Right forelimb (tissue), 1 donor: ENCODE data around the gene TP53BP1.
"Not testable (repeated sequence)": the region's sequence is repeated elsewhere in the genome, so short reads cannot be mapped to it uniquely, and the experiment has no call there.

Experiments
- DNase-seq: peaks from one replicate; pipeline ENCODE4 v3.0.0-alpha.2; 2018

The TP53BP1 gene

DNA sequence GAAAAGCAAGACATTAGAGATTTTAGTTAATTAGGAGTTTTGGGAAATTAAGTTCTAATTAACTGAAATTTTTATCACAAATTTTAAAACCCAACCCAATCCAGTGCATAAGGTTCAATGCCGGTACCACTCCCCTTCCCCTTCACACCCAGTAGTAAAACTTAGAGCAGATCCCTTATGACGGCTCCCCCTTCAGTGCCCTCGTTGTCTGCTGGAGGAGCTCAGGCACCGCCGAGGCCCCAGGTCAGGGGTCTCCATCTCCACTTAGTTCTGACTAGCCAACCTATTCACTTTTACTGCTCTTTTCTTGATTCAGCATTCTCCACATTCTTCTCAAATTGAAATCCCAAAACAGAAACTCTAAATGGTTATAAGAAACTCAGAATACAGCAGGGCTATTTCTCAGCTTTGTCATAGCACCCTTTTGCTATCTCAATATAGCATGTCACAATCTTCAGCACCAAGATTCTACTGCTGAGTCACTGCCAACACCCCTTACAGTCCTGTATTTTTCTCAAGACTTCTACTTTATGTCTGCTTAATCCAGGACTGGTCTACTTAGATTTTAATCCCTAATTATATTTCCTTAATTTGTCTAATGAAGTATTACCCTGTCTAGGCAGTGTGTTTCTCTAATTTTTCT, 82.3 kb downstream of the TP53BP1 start:
- no peak for DNase-seq

GRCh38 chr15:43408789-43409188, 84.2 kb downstream of the TP53BP1 start:
- no peak for DNase-seq

GRCh38 chr15:43406808-43407207, 86.1 kb downstream of the TP53BP1 start:
- DNase-seq = no peak

DNA sequence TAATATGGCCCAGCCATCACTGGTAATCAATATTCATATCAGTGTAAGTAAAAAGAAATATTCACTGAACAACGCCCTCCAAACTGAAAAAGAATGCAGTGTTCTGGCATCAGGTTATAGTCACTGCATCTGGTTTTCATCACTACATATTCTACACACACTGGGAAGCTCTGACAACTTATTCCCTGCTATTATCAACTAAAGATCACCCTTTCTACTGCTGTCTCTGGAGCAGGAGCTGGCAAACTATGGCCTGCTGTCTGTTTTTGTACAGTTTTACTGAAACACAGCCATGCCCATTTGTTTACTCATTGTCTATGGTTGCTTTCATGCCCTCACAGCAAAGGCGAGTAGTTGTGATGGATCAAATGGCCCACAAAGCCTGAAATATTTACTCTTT, 86.8 kb downstream of the TP53BP1 start:
- DNase-seq = no peak

GRCh38 chr15:43404130-43404529, 88.8 kb downstream of the TP53BP1 start:
- no peak for DNase-seq

DNA sequence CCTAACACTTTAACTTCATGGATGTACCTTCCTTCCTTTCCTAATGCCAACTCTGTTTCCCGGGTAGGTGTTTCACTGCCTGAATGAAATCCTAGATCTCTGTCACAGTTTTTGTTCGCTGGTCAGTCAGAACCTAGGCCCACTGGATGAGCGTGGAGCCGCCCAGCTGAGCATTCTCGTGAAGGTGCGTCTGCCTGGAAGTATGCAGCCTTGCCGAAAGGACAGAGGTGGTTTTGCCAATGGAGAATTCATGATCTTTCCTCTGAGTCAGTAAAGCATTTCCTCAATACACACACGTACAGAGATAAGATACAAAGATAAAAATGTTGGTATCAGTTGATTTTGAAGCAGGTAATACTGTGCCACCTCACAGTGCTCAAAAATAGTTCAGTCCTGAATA, 89.3 kb downstream of the TP53BP1 start:
- DNase-seq = no peak

GRCh38 chr15:43402255-43402654, 90.7 kb downstream of the TP53BP1 start:
- no peak for DNase-seq

DNA sequence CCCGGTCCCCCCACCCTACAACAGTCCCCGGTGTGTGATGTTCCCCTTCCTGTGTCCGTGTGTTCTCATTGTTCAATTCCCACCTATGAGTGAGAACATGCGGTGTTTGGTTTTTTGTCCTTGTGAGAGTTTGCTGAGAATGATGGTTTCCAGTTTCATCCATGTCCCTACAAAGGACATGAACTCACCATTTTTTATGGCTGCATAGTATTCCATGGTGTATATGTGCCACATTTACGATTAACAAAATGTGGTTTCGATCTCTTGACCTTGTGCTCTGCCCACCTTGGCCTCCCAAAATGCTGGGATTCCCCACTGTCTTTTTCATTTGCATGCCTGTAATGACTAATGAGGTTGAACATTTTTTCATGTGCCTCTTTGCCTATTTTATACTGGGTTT, 99.4 kb downstream of the TP53BP1 start:
- DNase-seq = not testable (repeated sequence)

GRCh38 chr15:43390723-43391122, 102.2 kb downstream of the TP53BP1 start:
- DNase-seq = no peak

- no peak for DNase-seq
Measured at GRCh38 chr15:43383070-43383469, 109.9 kb downstream of the TP53BP1 start.

- no peak for DNase-seq
Measured at GRCh38 chr15:43382310-43382709, 110.6 kb downstream of the TP53BP1 start.

- no peak for DNase-seq
Measured at GRCh38 chr15:43378601-43379000, 114.4 kb downstream of the TP53BP1 start.

DNA sequence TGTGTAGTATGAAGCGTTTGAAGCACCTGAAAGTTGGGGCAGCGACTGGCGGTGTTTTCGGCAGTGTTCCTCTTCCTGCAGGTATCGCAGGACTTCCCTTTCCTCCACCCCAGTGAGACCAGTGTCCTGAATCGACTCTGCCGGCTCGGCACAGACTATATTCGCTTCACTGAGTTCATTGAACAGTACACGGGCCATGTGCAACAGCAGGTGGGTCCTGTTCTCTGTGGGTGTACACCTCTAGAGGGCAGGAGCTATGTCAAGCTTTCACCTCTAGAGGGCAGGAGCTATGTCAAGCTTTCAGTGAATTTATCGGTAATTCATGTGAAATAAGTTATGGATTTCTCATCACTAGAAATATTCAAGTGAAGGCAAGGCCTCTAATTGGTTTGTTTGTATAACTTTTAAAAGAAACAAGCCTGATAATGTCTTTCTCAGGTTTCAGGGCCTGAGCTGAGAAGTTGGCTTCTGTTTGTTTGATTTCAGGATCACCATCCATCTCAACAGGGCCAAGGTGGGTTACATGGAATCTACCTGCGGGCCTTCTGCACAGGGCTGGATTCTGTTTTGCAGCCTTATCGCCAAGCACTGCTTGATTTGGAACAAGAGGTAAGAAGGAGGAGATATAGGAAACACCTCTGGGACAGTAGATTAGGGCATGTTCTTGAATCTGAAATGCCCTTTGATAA, 116.8 kb downstream of the TP53BP1 start:
- DNase-seq = no peak

DNA sequence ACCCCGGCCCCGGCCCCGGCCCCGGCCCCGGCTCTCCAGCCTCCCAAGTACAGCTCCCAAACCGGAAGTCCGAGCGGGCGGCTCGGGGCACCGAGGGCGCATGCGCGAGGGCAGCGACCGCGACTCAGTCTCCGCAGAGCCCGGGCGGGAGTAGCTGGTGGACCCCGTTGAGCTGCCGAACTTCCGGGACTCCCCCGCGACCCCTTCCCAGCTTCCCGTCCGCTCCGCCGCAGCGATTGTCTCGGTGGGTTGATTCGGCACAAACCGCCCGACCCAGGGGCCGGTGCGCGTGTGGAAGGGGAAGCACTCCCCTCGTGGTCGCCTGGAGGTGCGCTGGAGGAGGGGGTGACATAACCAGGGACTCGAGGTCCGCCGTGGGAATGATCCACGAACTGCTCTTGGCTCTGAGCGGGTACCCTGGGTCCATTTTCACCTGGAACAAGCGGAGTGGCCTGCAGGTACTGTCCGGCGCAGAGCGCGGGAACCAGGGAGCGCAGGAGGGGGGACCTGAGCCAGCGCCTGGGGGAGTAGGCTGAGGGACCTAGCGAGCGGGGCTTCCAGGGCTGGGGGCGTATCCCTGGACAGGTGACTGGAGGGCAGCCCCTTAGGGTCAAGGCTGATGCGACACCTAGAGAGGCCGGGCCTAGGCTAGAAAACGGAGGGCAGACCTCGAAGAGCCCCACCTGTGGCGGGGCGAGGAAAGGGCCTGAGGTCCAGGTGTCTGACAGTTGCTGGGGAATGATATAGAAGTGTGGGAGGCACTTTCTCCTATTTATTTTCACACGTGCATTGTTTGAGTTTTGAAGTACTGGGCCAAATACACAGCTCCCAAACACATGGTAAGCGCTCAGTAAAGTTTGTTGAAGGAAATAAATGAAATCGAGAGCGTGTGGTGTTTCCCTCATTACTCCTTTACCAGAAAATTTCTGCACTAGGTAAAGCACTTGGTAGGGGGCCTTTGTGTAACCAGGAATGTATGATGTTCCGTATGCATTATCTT, 121.7 kb downstream of the TP53BP1 start, which contains the start of the genes TUBGCP4 and ZSCAN29:
TSS of gene TUBGCP4 (plus strand) at position 127 of the 1,000 bp plus-strand sequence. CDS start at position 381, 254 bp downstream.
TSS of gene ZSCAN29 (minus strand) at position 69 of the 1,000 bp plus-strand sequence. CDS start 1,130 bp downstream, outside the sequence.
- peak; percentile 91 for DNase-seq

- peak; percentile 60 for DNase-seq
Measured at GRCh38 chr15:43370310-43370974, 122.5 kb downstream of the TP53BP1 start.

DNA sequence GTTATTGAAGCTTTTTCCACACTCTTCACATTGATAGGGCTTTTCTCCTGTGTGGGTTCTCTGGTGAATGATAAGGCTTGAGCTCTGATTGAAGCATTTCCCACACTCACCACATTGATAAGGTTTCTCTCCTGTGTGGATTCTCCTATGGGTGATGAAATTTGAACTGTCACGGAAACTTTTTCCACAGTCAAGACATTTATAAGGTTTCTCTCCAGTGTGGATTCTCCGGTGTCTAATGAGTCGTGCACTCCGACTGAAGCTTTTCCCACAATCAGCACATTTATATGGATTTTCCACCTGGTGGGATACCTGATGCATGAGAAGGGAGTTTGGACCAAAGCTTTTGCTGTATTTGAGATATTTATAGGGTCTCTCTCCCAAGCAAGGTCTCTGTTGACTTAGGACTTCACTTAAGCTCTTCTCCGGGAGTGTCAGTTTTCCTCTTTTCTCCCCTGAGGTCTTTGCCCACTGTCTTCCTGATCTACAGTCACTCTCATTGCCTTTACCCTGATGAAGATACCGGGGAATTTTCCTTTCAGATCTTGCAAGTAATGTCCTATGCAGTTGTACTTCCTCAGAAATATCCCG, 131.5 kb downstream of the TP53BP1 start:
- DNase-seq = no peak

DNA sequence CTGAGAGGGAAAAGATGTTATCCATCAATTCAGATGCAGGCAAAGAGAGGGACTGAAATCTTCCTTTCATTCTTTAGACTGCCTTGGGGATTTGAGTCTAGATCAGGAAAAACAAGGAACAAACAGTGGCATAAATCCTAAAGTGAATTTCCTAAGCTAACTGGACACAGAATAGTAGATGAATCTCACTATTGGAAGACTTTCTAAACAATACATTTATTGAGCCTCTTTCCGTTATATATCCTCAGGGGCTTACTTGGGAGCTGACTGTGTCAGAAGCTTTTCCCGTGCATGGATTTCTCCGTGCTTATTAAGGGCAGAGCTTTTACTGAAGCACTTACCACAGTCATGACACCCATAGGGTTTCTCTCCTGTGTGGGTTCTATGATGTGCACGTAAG, 132.1 kb downstream of the TP53BP1 start:
- DNase-seq = no peak
